ENCODE measurements around the gene AGFG2.
"Not testable (repeated sequence)": the region's sequence is repeated elsewhere in the genome, so short reads cannot be mapped to it uniquely, and the experiment has no call there.

AGFG2 gene

GRCh38 chr7:100553032-100553431 lies 14.0 kb downstream of the AGFG2 start:
- no peak for DNase-seq

GRCh38 chr7:100555701-100556100 lies 16.7 kb downstream of the AGFG2 start:
- DNase-seq: no peak

GRCh38 chr7:100556541-100556940 lies 17.5 kb downstream of the AGFG2 start:
- no peak for DNase-seq

GRCh38 chr7:100559127-100559526 lies 20.1 kb downstream of the AGFG2 start:
- no peak for DNase-seq

- DNase-seq: no peak
Measured at GRCh38 chr7:100561491-100562194, 22.6 kb downstream of the AGFG2 start.

DNA sequence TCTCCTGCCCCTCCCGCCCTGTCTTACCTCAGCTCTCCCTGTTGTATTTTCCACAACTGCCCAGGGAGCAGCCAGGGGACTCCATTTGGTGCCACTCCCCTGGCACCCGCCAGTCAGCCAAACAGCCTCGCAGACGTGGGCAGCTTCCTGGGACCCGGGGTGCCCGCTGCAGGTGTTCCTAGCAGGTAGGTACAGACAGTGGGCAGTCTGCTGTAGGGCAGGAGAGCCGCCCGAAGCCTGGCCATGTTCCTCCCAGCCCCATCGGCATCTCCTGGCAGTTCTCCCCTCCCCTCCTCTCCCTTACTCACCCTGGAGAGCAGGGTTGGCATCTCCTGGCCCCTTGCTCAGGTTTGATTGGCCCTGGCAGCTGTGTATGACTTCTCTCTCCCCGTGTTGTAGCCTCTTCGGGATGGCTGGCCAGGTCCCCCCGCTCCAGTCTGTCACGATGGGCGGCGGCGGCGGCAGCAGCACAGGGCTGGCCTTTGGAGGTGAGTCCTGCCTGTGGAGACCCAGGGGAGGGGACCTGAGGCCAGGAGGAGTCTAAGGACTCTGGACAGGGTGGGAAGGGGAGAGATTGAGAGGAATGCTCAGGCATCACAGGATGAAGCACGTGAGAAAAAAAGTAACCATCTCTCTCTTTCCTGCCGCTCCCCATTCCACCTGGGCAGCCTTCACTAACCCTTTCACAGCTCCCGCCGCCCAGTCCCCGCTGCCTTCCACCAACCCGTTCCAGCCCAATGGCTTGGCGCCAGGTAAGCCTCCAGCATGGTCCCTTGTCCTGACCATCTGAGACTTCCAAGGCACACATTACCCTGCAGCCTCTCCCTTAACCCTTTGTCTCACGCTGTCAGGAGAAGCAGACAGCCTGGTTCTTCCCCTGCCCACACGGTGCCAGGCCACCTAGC lies 23.4 kb downstream of the AGFG2 start:
- no peak for DNase-seq

- no peak for DNase-seq
Measured at GRCh38 chr7:100563100-100563564, 24.1 kb downstream of the AGFG2 start.

- peak; percentile 64 for DNase-seq
Measured at GRCh38 chr7:100563809-100564400, 24.9 kb downstream of the AGFG2 start.

GRCh38 chr7:100564405-100564804 lies 25.4 kb downstream of the AGFG2 start:
- DNase-seq: not testable (repeated sequence)

DNA sequence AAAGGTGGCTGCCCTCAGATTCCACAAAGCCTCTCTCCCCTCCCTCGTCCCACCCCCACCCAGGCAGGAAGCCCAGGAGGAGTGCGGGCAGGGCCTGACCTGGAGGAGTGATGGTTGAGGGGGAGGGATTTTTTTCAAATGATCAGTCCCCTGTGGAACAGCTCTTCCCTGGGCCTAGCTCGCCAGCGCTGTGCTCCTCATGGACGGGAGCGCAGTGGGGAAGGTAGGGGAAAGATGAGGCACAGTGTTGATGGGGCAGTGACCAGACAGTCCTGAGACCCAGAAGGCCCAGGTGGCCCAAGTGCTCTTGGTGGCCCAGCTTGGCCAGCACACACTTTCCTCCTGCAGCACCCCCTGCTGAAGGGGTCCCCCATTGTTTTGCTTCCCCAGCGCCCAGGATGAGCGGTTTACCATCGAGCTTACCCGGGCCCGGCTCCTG lies 26.1 kb downstream of the AGFG2 start:
- DNase-seq: no peak

- no peak for DNase-seq
Measured at GRCh38 chr7:100566018-100566531, 27.1 kb downstream of the AGFG2 start.

GRCh38 chr7:100567031-100567730 lies 28.2 kb downstream of the AGFG2 start:
- no peak for DNase-seq

DNA sequence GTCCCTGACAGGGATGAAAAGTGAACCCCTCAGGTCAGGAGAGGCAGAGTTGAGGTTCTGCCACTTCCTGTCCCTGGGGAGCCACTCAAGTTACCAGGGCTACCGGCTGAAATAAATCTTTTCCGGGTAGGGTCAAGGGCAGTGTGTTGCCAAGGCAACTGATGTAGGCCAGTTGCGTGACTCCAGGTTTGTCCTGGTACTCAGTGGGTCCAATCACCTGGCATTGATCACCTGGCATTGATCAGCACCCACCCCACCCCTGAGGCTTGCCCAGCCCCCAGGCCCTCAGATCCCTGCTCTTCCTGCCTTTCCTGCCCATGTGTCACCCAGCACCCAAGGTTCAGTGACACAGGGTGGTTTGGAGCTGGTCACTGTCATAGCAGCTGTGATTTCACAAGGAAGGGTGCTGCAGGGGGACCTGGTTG lies 28.8 kb downstream of the AGFG2 start:
- DNase-seq: no peak

DNA sequence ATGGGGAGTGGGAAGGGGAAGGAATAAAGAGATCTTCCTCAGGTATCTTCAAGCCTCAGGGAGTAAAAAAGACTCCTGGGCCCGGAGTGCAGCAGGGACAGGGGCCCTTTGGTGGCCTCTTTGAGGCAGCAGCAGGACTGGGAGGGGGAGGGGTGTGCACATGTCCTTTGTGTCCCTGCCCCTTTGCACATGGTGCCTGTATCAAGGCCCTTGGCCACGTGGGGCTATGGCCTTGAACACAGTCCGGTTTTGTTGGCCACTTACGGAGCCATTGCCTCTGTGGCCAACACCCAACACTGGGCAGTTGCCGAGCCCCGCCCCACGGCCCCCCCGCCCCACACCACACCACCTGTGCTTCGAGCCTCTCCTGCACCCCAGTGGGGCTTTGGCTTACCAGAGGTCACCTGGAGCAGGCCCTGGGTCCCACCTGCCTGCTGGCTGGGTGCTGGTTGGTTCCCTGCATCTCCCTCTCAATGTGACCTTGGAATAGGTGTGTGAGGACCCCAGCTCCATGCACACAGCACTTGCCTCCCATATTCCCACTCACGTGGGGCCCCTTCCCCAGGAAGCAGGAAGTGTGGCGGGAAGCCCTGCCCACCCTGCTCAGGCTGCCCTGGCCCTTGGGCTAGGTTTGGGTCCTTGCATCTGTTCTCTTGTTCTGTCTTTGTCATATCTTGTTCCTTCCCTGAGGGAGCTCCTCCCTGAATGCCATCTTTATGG lies 29.3 kb downstream of the AGFG2 start:
- no peak for DNase-seq

- DNase-seq: no peak
Measured at GRCh38 chr7:100568896-100569844, 30.2 kb downstream of the AGFG2 start.

DNA sequence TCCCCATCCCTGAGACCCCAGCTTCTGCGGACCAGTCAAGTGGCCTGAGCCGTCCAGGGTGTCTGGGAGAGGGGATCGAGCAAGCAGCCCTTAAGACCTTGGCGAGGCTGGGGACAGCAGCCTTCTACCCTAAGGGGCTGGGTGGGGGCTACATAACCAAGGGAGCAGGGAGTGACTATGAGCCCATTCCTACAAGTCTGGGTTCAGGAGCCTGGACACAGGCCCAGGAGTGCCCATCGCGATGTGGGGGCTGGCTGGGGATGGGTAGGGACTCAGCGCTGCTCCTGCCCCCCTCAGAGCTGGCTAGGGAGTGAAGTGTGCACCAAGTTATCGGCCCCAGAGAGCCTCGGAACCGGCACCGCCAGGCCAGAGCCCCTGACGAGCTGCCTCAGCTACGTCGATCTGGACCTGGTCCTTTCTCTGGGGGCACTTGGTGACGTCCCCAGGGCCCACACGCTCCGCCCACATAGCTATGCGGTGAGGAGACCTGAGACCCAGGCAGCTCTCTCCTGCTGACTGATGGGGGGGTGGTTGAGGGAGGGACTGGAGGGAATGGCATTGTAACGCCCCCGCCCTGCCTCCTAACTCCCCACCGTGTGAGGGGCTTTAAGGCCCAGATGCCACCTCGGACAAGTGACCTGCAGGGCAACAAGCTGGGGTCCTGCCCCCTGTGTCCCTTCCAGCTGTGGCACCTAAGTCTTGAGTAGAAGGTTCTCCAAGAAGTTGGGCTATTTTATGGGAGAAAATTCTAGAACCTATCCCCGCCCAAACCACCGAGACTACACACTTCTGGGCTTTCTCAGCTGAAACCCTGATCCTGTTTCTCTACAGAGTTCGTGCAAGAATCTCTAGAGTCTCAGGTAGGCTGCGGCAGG lies 32.2 kb downstream of the AGFG2 start:
- no peak for DNase-seq

GRCh38 chr7:100571829-100572116 lies 32.8 kb downstream of the AGFG2 start:
- no peak for DNase-seq

- DNase-seq: no peak
Measured at GRCh38 chr7:100572281-100572948, 33.4 kb downstream of the AGFG2 start.

GRCh38 chr7:100572949-100573675 lies 34.1 kb downstream of the AGFG2 start:
- no peak for DNase-seq
